HG02798 (cell line): ENCODE results near the gene RECK.

ENCODE experiments used
- ATAC-seq: cut with Tn5 transposase; IDR thresholded peaks from one replicate; pipeline ENCODE4 v1.9.1; 2021; ENCODE audit warnings: mild to moderate bottlenecking; ENCODE audit not compliant: unreplicated experiment, poor library complexity

The RECK gene

DNA sequence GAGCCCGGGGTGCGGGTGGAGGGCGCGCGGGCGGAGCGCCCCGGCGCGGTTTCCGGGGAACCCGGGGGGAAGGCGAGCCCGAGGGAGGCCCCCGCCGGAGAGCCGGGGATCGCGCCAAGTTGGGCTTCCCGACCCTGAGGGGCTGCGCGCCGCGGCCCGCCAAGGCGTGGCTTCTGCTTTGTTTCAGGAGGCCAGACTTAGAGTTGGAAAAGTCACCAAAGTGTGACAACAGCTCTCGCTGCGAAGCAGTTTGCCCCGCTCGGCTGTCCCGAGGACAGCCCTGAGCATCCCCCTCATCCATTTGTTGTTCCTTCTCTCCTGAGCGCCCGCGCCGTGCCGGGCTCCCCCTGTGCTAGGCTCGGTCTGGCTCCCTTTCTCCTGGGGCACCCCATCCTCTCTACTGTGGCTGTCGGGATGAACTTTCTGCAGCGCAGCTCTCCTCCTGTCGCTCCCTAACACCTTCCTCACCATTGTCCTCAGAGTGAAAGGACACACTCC lies 100.2 kb downstream of the RECK start:
- no peak for ATAC-seq

DNA sequence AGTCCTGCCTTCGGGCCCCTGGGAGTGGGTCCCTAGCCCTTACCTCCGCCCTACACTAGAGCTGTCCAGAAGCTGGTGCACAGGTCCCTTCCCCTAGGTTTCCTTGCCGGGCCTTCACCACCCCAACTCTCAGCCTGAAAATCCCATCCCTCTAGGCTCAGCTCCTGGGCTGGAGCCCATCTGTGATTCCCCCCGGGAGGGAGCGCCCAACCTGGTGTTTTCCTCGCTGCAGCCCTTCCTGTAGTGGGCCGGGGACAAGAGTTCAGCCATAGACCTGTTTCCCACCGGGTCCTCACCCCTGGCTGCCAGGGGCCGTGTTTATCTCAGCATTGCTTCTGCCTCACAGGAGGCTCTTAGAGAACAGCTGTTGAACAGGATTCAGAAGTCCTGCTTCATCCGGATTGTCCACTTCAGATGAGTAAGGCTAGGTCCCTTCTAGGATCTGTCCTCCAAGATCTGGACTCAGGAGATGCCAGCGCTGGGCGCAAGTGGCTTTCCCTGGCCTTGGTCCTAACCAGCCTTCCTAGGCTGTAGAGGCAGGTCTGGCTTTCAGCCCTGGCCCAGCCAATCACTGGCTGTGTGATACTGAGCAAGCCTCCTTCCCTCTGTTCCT lies 100.8 kb downstream of the RECK start:
- no peak for ATAC-seq

DNA sequence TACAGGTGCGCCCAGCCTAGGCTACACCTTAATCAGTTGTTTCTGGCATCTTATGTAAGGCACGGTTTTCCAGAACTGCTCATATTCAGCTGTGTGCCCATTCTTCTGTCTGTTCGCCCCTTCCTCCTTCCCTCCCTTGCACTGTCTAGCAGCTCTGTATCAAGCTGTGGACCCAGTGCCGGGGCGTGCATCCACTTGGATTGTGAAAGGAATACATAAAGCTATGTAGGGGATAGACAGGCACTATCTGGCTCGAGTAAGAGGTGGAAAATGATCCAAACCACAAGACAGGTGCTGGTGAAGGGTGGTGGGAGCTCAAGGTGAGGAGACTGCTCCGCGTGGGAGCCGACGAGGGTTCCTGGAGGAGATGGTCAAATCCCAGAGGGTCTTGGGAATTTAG lies 101.8 kb downstream of the RECK start:
- ATAC-seq: no peak

DNA sequence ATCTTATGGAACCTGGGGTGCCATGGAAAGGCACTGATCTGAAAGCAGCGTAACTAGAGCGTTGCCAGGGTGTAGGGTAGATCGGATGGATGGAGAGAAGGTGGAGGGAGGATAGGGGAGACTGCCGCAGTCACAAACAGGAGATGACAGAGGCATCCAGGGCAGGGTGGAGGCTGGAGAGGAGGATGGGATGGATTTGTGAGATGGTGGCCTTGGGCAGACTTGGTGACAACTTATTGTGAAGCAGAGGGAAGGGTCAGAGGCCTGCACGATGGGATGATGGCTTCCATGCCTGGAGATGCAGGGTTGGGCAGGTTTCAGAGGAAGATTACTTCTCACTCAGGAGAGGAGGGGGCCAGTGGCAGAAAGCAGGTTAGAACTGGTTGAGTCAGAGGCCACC lies 102.2 kb downstream of the RECK start:
- no peak for ATAC-seq

GRCh38 chr9:36140086-36141084 lies 103.7 kb downstream of the RECK start:
- no peak for ATAC-seq

- no peak for ATAC-seq
These were observed 104.6 kb downstream of the RECK start for GRCh38 chr9:36141288-36141687.

- no peak for ATAC-seq
These were observed 105.0 kb downstream of the RECK start for GRCh38 chr9:36141761-36142160.

DNA sequence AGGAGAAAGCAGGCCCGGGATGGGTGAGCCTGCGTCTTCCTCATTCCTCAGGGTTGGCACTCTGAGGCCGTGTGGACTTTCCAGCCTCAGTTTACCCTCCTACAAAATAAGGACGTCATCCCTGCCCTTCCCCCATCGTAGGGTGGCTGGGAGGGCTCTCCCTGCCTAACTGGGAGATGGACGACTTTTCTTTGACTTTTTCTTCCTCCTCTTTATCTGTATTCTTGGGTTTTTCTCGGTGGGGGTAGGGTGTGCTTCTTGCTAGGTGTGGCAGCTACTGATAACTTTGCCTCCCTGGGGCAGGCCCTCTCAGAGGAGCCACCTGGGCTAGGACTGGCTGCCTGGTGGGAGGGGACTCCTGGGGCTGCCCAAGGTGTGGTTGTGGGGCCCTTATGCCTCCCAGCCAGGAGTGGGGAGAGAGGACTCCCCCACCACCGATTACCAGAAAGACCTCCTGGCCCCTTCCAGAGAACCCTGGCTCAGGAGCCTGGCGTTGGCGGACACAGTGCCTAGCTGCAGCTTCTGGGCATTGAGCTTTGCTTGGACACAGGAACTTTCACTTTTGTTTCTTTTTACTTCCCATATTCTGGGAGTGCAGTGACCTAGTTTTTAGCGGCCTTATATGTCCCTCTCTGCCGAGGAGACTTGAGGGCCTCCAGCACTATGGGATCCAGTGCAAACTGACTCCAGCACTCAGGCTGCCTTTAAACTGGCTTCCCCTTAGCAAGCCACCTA lies 106.0 kb downstream of the RECK start:
- ATAC-seq: no peak

- ATAC-seq: no peak
These were observed 106.5 kb downstream of the RECK start for GRCh38 chr9:36143245-36143641.

DNA sequence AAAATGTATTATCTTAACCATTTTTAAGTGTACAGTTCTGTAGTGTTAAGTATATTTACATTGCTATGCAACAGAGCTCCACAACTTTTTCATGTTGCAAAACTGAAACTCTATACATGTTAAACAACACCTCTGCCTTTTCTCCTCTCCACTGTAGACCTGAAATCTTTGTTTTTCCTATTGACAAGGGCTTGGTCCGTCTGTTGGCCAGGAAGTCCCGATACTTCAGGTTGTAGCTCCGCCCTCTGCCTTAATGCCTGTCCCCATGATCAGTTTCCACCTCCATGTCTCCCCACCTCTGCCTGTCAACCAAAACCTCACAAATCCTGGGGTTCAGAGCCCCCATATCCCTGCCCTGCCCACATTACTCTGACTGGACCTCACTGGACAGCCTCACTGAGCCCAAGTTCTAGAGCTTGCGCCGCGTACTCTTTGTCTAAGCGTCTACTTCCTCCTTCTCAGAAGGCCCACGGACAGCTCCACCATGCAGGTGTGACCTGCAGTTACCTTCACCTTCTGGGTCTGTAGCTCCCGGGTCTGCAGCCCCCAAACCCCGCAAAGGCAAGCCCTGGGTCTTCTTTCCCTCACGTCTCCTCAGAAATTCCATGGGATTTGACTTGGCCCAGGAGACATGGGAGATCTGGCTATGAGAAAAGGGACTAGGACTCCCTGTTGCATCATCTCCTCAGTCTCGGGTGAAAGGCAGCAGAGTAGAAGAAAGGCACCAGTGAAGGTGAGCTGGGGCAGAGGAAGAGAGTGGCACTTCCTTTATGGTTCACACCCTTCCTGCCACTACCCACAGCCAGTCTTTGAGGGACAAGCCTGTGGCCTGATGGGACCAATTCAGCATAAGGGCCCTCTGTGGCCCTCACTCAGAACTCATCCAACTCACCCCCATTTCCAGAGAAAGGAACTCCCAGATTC lies 107.9 kb downstream of the RECK start:
- no peak for ATAC-seq

- ATAC-seq: no peak
These were observed 109.3 kb downstream of the RECK start for GRCh38 chr9:36145970-36146369.

GRCh38 chr9:36146651-36147050 lies 109.9 kb downstream of the RECK start:
- ATAC-seq: no peak

- no peak for ATAC-seq
These were observed 110.9 kb downstream of the RECK start for GRCh38 chr9:36147441-36148175.

DNA sequence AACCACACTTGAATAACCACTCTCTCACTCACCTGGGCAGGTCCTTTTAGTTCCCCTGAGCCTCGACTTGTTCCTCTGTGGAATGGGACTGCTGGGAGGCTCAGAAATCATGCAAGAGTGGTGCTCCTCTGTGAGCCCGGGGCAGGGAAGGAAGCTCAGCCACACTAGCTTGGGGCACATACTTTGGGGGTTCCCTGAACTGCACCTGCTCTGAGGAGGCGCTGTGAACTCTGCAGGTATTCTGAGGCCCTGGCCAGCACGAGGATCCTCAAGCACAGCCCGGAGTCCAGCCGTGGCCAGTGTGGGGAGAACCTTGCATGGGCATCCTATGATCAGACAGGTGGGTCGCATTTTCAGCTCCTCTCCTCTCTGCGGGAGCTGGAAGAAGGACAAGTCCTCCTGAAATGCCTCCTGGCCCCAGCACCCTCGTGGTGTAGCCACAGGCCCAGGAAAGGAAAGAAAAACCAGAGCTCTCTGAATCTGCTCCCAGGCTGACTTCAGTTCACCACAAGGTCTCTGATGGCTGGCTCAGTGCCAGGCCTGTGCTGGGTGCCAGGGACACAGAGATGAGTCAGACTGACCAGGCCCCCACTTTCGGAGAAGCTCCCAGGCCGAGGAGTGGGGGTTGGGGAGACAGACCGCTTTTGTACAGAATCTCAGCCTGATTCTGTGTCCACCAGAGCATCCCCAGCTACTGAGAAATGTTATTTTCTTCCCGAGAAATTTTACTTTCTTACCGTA lies 111.8 kb downstream of the RECK start:
- peak; percentile 58 for ATAC-seq

DNA sequence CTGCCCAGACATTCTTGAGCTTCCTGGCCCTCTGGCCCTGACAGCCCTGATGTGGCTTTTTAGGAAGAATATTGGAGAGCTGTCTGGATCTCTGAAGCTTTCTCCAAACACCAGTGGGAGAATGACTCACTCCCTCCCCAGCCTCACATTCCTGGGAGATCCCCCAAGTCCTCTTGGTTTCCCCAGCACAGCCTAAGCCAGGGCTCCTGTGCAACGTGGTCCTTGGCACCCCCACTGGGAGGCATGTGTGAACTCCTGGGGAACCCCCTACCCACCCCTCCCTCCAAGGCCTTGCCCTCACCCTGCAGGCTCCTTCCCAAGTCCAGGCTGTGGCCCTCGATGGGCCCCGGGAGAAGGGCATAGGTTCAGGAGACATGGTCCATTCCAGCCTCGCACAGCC lies 112.5 kb downstream of the RECK start:
- no peak for ATAC-seq

- no peak for ATAC-seq
These were observed 114.0 kb downstream of the RECK start for GRCh38 chr9:36150574-36151315.

GRCh38 chr9:36151316-36152210 lies 114.8 kb downstream of the RECK start:
- peak; percentile 85 for ATAC-seq
